HG03159 (cell line): ENCODE data around the gene PPEF1.

Source experiments
- ATAC-seq: cut with Tn5 transposase; IDR thresholded peaks from one replicate; pipeline ENCODE4 v1.9.1; 2021; ENCODE audit warnings: mild to moderate bottlenecking, moderate library complexity; ENCODE audit not compliant: unreplicated experiment

PPEF1 gene

GRCh38 chrX:18707426-18708049 is at the start of gene PPEF1:
Gene PPEF1 (plus strand): TSS chrX:18707645. CDS start chrX:18707781, 136 bp downstream.
- no peak for ATAC-seq

GRCh38 chrX:18661273-18661672 is 46.2 kb upstream of the PPEF1 start:
- no peak for ATAC-seq

- no peak for ATAC-seq
Observed at GRCh38 chrX:18664947-18665346, 42.5 kb upstream of the PPEF1 start.

GRCh38 chrX:18666614-18667013 is 40.8 kb upstream of the PPEF1 start:
- ATAC-seq = no peak

- no peak for ATAC-seq
Observed at GRCh38 chrX:18668071-18668835, 39.2 kb upstream of the PPEF1 start.

GRCh38 chrX:18672008-18672407 is 35.4 kb upstream of the PPEF1 start, which contains the start of gene RS1:
Gene RS1 (minus strand): TSS chrX:18672108. CDS start chrX:18672068, 40 bp downstream.
- ATAC-seq = no peak

- peak; percentile 27 for ATAC-seq
Observed at GRCh38 chrX:18674417-18674787, 33.0 kb upstream of the PPEF1 start.

- ATAC-seq = peak; percentile 83
Observed at GRCh38 chrX:18674788-18675735, 32.4 kb upstream of the PPEF1 start.

GRCh38 chrX:18676050-18676449 is 31.4 kb upstream of the PPEF1 start:
- ATAC-seq = no peak

GRCh38 chrX:18676470-18676869 is 31.0 kb upstream of the PPEF1 start:
- ATAC-seq = no peak

- ATAC-seq = no peak
Observed at GRCh38 chrX:18677161-18677869, 30.1 kb upstream of the PPEF1 start.

- no peak for ATAC-seq
Observed at GRCh38 chrX:18681996-18682395, 25.4 kb upstream of the PPEF1 start.

GRCh38 chrX:18682979-18683387 is 24.5 kb upstream of the PPEF1 start:
- no peak for ATAC-seq

GRCh38 chrX:18687856-18688495 is 19.5 kb upstream of the PPEF1 start:
- no peak for ATAC-seq

- ATAC-seq = no peak
Observed at GRCh38 chrX:18691431-18691830, 16.0 kb upstream of the PPEF1 start.

- ATAC-seq = no peak
Observed at GRCh38 chrX:18692541-18692940, 14.9 kb upstream of the PPEF1 start.

- no peak for ATAC-seq
Observed at GRCh38 chrX:18696653-18697052, 10.8 kb upstream of the PPEF1 start.

- no peak for ATAC-seq
Observed at GRCh38 chrX:18698737-18699650, 8.5 kb upstream of the PPEF1 start.
